ENCODE measurements around the gene ATP8B3.

The ATP8B3 gene

DNA sequence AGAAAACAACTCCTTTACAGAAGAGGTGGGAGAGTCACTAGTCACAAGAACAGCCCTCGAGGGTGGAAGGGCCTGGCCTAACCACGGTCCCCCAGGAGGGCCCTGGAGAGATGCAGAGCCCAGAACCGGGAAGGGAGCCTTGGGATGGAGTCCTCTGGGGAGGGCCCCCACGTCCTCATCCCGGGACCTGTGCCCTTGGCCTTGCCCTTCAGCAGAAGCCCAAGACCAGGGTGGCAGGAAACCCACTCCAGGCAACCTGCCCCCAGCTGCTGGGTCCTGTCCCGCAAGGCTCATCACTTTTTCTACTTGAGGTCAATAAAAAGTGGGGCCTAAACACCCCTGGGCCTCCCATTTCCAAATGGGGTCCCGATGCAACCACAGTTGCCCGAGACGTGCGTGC, 2.3 kb upstream of the ATP8B3 start:
- ChIA-PET POLR2A (interaction anchor here (0.6 to 1.9 kb wide), 2 partner anchors 12 to 38 kb away, joined by 4 to 7 read pairs; no protein-coding TSS in a partner anchor), CTCF (interaction anchor here (0.6 to 2.7 kb wide), 7 partner anchors 11 to 195 kb away, joined by 3 to 17 read pairs (median 5); no protein-coding TSS in a partner anchor)
- Histone ChIP-seq H3K4me1 (ENCODE audit: control insufficient read depth, insufficient read depth, low read length) (no peaks in the 10 kb centered on the region), H3K36me3 (ENCODE audit: control insufficient read depth in 2 of 2, insufficient read depth in 1 of 2, low read length in 2 of 2) (peaks cover 0 to 44% of the 10 kb centered on the region in 2 experiments; a peak in 1 of 3 replicates), H3K4me3 (ENCODE audit: low read depth, low read length) (no peak overlapping the region), H3K9me3 (ENCODE audit: control insufficient read depth, insufficient read depth, low read depth, low read length) (no peaks in the 10 kb centered on the region), H3K27ac (ENCODE audit: extremely low read depth, low read depth, low read length) (no peak overlapping the region)
- TF ChIP-seq ZNF670 (tag by site-specific recombination; IDR thresholded peaks at IDR 0.05; ENCODE audit: low read depth) (no peak), ZNF341 (tag by site-specific recombination; IDR thresholded peaks at IDR 0.05; ENCODE audit: low read depth) (peak; percentile 78)

GRCh38 chr19:1813192-1814182, 1.4 kb upstream of the ATP8B3 start:
- Histone ChIP-seq H3K4me1 (ENCODE audit: control insufficient read depth, insufficient read depth, low read length) (no peaks in the 10 kb centered on the region), H3K36me3 (ENCODE audit: control insufficient read depth in 2 of 2, insufficient read depth in 1 of 2, low read length in 2 of 2) (peaks cover 0 to 36% of the 10 kb centered on the region in 2 experiments; a peak in 1 of 3 replicates), H3K9me3 (ENCODE audit: control insufficient read depth, insufficient read depth, low read depth, low read length) (no peaks in the 10 kb centered on the region), H3K27ac (ENCODE audit: extremely low read depth, low read depth, low read length) (no peak overlapping the region), H3K4me3 (ENCODE audit: low read depth, low read length) (no peak overlapping the region; the same call in 1 of the 2 replicates)
- ChIA-PET POLR2A (interaction anchor here (0.6 to 1.9 kb wide), 2 partner anchors 13 to 37 kb away, joined by 4 to 7 read pairs; no protein-coding TSS in a partner anchor), CTCF (interaction anchor here (0.6 to 2.7 kb wide), 9 partner anchors 12 to 278 kb away, joined by 3 to 17 read pairs (median 4); no protein-coding TSS in a partner anchor)
- TF ChIP-seq, protein P1, sequence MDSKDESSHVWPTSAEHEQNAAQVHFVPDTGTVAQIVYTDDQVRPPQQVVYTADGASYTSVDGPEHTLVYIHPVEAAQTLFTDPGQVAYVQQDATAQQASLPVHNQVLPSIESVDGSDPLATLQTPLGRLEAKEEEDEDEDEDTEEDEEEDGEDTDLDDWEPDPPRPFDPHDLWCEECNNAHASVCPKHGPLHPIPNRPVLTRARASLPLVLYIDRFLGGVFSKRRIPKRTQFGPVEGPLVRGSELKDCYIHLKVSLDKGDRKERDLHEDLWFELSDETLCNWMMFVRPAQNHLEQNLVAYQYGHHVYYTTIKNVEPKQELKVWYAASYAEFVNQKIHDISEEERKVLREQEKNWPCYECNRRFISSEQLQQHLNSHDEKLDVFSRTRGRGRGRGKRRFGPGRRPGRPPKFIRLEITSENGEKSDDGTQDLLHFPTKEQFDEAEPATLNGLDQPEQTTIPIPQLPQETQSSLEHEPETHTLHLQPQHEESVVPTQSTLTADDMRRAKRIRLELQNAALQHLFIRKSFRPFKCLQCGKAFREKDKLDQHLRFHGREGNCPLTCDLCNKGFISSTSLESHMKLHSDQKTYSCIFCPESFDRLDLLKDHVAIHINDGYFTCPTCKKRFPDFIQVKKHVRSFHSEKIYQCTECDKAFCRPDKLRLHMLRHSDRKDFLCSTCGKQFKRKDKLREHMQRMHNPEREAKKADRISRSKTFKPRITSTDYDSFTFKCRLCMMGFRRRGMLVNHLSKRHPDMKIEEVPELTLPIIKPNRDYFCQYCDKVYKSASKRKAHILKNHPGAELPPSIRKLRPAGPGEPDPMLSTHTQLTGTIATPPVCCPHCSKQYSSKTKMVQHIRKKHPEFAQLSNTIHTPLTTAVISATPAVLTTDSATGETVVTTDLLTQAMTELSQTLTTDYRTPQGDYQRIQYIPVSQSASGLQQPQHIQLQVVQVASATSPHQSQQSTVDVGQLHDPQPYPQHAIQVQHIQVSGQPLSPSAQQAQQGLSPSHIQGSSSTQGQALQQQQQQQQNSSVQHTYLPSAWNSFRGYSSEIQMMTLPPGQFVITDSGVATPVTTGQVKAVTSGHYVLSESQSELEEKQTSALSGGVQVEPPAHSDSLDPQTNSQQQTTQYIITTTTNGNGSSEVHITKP (tag by site-specific recombination; IDR thresholded peaks at IDR 0.05) = 0 out of 2 replicates have a peak, but pooled peaks have one; percentile 13
- TF ChIP-seq, protein P2, sequence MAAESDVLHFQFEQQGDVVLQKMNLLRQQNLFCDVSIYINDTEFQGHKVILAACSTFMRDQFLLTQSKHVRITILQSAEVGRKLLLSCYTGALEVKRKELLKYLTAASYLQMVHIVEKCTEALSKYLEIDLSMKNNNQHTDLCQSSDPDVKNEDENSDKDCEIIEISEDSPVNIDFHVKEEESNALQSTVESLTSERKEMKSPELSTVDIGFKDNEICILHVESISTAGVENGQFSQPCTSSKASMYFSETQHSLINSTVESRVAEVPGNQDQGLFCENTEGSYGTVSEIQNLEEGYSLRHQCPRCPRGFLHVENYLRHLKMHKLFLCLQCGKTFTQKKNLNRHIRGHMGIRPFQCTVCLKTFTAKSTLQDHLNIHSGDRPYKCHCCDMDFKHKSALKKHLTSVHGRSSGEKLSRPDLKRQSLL (tag by site-specific recombination; IDR thresholded peaks at IDR 0.05) = 0 out of 2 replicates have a peak, but pooled peaks have one; percentile 3
- TF ChIP-seq KLF8 (tag by site-specific recombination; IDR thresholded peaks at IDR 0.05) (peak; percentile 10; the same call in 1 of the 2 replicates), ZNF223 (tag by site-specific recombination; IDR thresholded peaks at IDR 0.05) (no peak), ZNF623 (tag by site-specific recombination; IDR thresholded peaks at IDR 0.05) (peak; percentile 44; the same call in 1 of the 2 replicates), ZIC2 (tag by site-specific recombination; IDR thresholded peaks at IDR 0.05) (peak; percentile 42), IKZF3 (tag by site-specific recombination; IDR thresholded peaks at IDR 0.05) (no peak), SCRT2 (tag by site-specific recombination; IDR thresholded peaks at IDR 0.05) (peak; percentile 94), SCRT1 (tag by site-specific recombination; IDR thresholded peaks at IDR 0.05; ENCODE audit: borderline replicate concordance) (peak; percentile 62), ZNF423 (tag by site-specific recombination; IDR thresholded peaks at IDR 0.05) (0 out of 2 replicates have a peak, but pooled peaks have one; percentile 38)

GRCh38 chr19:1812426-1813191, 533 bp upstream of the ATP8B3 start:
- ChIA-PET POLR2A (no interaction called here), CTCF (interaction anchor here (2.3 kb wide), 1 partner anchor 25 kb away, joined by 15 read pairs; no protein-coding TSS in a partner anchor)
- peak overlapping the region; percentile 24; the same call in 1 of the 2 replicates for H3K27ac ChIP-seq (ENCODE audit: extremely low read depth, low read depth, low read length)
- peak overlapping the region; percentile 48 for H3K4me3 ChIP-seq (ENCODE audit: low read depth, low read length)
- peaks cover 0 to 27% of the 10 kb centered on the region in 2 experiments; a peak in 1 of 3 replicates for H3K36me3 ChIP-seq (ENCODE audit: control insufficient read depth in 2 of 2, insufficient read depth in 1 of 2, low read length in 2 of 2)
- H3K4me1 ChIP-seq (ENCODE audit: control insufficient read depth, insufficient read depth, low read length) = no peaks in the 10 kb centered on the region
- no peaks in the 10 kb centered on the region for H3K9me3 ChIP-seq (ENCODE audit: control insufficient read depth, insufficient read depth, low read depth, low read length)
- TF ChIP-seq BCL11A (tag by site-specific recombination; IDR thresholded peaks at IDR 0.05; ENCODE audit: low read depth) (no peak; the same call in 1 of the 2 replicates), TRIM28 (IDR thresholded peaks at IDR 0.05; ENCODE audit: borderline replicate concordance, low read length) (0 out of 2 replicates have a peak, but pooled peaks have one; percentile 37), ZSCAN16 (tag by site-specific recombination; IDR thresholded peaks at IDR 0.05) (no peak), BCL11B (tag by site-specific recombination; IDR thresholded peaks at IDR 0.05; ENCODE audit: low read depth) (peak; percentile 85), ZNF785 (tag by site-specific recombination; IDR thresholded peaks at IDR 0.05) (no peak), ZNF366 (tag by site-specific recombination; conservative IDR thresholded peaks at IDR 0.05) (no peak)
- TF ChIP-seq, protein P3, sequence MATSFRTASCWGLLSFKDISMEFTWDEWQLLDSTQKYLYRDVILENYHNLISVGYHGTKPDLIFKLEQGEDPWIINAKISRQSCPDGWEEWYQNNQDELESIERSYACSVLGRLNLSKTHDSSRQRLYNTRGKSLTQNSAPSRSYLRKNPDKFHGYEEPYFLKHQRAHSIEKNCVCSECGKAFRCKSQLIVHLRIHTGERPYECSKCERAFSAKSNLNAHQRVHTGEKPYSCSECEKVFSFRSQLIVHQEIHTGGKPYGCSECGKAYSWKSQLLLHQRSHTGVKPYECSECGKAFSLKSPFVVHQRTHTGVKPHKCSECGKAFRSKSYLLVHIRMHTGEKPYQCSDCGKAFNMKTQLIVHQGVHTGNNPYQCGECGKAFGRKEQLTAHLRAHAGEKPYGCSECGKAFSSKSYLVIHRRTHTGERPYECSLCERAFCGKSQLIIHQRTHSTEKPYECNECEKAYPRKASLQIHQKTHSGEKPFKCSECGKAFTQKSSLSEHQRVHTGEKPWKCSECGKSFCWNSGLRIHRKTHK (tag by site-specific recombination; IDR thresholded peaks at IDR 0.05) = no peak

All from HEK293 (cell line).